Uterus (tissue), 4 donors: Measurements from ENCODE around the gene GPATCH2. TPM values are rescaled to one million over a fixed set of nuclear protein-coding genes. Genes with fewer than 3 reads are reported as not detected.

Source experiments
- DNase-seq, 2 donors: peaks; one replicate each; pipeline ENCODE4 v3.0.0-alpha.2; 2019 to 2020
- H3K27ac ChIP-seq, 2 donors: fragments of 200-600 bp; sonication (generic); 1 replicate in 1 of 2; 2 replicates in 1 of 2; pipeline ENCODE4 v1.5.1; 2016 to 2018
- H3K27me3 ChIP-seq, 2 donors: fragments of 200-600 bp; sonication (generic); one replicate each; pipeline ENCODE4 v1.5.1; 2018 to 2019; ENCODE audit warnings: control low read depth in 1 of 2
- H3K36me3 ChIP-seq, 2 donors: fragments of 200-600 bp; sonication (generic); one replicate each; pipeline ENCODE4 v1.5.1; 2019; ENCODE audit warnings: control low read depth in 1 of 2
- H3K4me1 ChIP-seq, 2 donors: fragments of 200-600 bp; sonication (generic); one replicate each; pipeline ENCODE4 v1.5.1; 2018 to 2019; ENCODE audit warnings: control low read depth in 1 of 2
- H3K4me3 ChIP-seq, 2 donors: fragments of 200-600 bp; sonication (generic); 1 replicate in 1 of 2; 2 replicates in 1 of 2; pipeline ENCODE4 v1.5.1; 2018 to 2019; ENCODE audit warnings: mild to moderate bottlenecking in 1 of 2
- H3K9me3 ChIP-seq, 2 donors: fragments of 200-600 bp; sonication (generic); one replicate each; pipeline ENCODE4 v1.5.1; 2019; ENCODE audit warnings: control low read depth in 1 of 2
- POLR2A ChIP-seq, 2 donors: fragments of 450-650 bp; IDR thresholded peaks; one replicate each; pipeline ENCODE4 v1.6.1; 2016; ENCODE audit warnings: antibody characterized with exemption in 2 of 2, mild to moderate bottlenecking in 1 of 2, moderate library complexity in 1 of 2
- intact Hi-C: fragments of 100-400 bp; cut with DNase I; formaldehyde crosslinking; loops from one replicate; pipeline ENCODE4 v1.15.1; 2023; ENCODE audit warnings: low total_unique reads
- total RNA-seq, 4 donors: library from RNA; depleted of rRNA in 3 of 4; stranded (reverse); fragments of >200 nt in 3 of 4; gene quantifications; one replicate each; pipeline versions ENCODE4 v1.1.0 to v1.2.4, GENCODE V29; 2014 to 2023
- TF ChIP-seq, protein P1 (sequence below), 4 experiments: fragments of 200-600 bp in 2 of 4; fragments of 450-650 bp in 2 of 4; sonication (generic) in 2 of 4; IDR thresholded peaks; one replicate each; pipeline ENCODE4 v1.5.1; 2016 to 2019; ENCODE audit warnings: antibody characterized with exemption in 4 of 4, mild to moderate bottlenecking in 2 of 4, moderate library complexity in 1 of 4
- donor health status: DM: yes; HTN: yes; CAD: no.

GPATCH2 gene
- total RNA-seq, 4 donors from 2014 or later = 13.1 to 50.3 (median 19.2) TPM

DNA sequence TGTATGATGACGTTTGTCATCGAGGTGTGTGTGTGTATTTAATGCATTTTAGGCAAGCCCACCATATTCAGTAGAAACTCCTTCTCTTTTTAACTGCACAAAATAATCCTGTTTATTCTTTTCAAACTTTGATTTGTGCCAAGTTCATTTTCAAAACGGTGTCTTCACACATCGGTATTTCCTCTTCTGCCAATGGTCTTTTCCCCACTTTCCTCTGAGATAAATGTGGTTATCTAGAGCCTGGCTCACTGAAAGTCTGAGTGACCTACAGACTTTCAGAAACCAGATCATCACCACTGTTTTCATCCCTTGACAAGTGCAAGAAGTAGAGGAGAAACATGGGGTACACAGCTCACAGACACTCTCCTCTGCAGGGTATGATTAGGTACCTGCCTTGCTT, 69.4 kb downstream of the GPATCH2 start:
- intact Hi-C loops = no loop called here
- no peak overlapping the region for H3K27ac ChIP-seq
- no peaks in the 10 kb centered on the region for H3K9me3 ChIP-seq
- TF ChIP-seq, protein P1, sequence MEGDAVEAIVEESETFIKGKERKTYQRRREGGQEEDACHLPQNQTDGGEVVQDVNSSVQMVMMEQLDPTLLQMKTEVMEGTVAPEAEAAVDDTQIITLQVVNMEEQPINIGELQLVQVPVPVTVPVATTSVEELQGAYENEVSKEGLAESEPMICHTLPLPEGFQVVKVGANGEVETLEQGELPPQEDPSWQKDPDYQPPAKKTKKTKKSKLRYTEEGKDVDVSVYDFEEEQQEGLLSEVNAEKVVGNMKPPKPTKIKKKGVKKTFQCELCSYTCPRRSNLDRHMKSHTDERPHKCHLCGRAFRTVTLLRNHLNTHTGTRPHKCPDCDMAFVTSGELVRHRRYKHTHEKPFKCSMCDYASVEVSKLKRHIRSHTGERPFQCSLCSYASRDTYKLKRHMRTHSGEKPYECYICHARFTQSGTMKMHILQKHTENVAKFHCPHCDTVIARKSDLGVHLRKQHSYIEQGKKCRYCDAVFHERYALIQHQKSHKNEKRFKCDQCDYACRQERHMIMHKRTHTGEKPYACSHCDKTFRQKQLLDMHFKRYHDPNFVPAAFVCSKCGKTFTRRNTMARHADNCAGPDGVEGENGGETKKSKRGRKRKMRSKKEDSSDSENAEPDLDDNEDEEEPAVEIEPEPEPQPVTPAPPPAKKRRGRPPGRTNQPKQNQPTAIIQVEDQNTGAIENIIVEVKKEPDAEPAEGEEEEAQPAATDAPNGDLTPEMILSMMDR (IDR thresholded peaks at IDR 0.05) = no peak
- TF ChIP-seq POLR2A (IDR thresholded peaks at IDR 0.05) = no peak
- no peak for DNase-seq
- H3K27me3 ChIP-seq = no peaks in the 10 kb centered on the region
- no peak overlapping the region for H3K4me3 ChIP-seq
- H3K4me1 ChIP-seq = no peaks in the 10 kb centered on the region
- no peaks in the 10 kb centered on the region for H3K36me3 ChIP-seq

GRCh38 chr1:217554849-217555248, 76.0 kb downstream of the GPATCH2 start:
- intact Hi-C loops = no loop called here
- Histone ChIP-seq H3K9me3 (no peaks in the 10 kb centered on the region), H3K27ac (no peak overlapping the region), H3K4me1 (no peaks in the 10 kb centered on the region), H3K4me3 (no peak overlapping the region), H3K36me3 (no peaks in the 10 kb centered on the region), H3K27me3 (no peaks in the 10 kb centered on the region)
- TF ChIP-seq, protein P1 (IDR thresholded peaks at IDR 0.05) = no peak
- no peak for TF ChIP-seq POLR2A (IDR thresholded peaks at IDR 0.05)
- DNase-seq = no peak

DNA sequence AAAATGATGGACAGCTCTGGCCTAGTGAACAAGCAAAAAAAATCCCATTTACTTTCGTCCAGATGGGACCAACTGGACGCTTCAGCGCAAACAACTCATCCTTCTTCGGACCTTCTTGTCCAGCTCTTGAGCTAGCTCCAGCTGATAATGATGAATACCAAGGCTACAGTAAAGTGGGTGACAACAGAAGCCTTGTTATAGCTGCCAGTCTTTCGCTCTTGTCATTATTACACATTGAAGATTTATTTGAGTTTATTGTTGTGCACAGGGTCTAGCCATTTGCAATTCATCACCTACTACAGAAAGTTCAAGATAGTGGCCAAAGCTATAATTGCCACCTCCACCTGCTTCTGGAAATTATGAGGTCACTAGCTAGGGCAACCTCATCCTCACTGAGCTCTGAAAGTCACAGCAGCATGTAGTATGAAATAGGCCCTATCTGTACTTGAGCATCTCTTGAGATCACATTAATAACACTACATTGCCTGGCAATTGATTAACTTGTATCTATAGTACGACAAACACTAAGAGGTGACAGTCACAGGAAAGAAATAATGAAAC, 76.9 kb downstream of the GPATCH2 start:
- no peaks in the 10 kb centered on the region for H3K27me3 ChIP-seq
- TF ChIP-seq POLR2A (IDR thresholded peaks at IDR 0.05) = no peak
- TF ChIP-seq, protein P1 (IDR thresholded peaks at IDR 0.05) = no peak
- intact Hi-C loops = no loop called here
- H3K4me1 ChIP-seq = no peaks in the 10 kb centered on the region
- no peaks in the 10 kb centered on the region for H3K9me3 ChIP-seq
- no peak for DNase-seq
- no peaks in the 10 kb centered on the region for H3K36me3 ChIP-seq
- H3K27ac ChIP-seq = no peak overlapping the region
- no peak overlapping the region for H3K4me3 ChIP-seq

DNA sequence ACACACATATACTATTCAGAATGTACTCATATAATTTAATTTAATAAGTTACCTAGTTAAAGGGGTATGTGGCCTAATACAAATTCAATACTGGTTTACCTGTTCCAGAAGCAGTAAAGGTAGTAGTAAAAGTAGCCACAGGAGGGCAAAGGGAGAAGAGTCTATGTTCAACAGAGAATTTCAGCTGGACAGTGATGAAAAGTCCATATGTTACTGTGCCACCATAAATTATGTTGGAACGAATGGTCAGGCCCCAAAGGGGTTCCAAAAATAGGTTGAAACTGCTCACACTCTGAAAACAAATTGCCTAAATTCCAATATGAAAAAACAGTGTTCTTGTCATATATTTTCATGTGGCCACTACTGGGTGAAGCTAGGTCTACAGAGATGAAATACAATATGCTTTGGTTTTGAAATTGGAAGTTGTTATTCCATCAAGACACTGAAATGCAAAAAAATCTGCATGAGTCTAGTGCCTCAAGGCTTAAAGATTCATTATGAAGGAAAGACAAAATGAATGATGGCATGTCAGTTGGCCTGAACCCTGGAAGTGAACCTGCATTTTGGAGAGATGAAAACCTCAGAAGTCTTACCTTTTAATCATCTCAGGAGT, 78.4 kb downstream of the GPATCH2 start:
- no peak for DNase-seq
- intact Hi-C loops = no loop called here
- H3K27ac ChIP-seq = no peak overlapping the region
- no peaks in the 10 kb centered on the region for H3K9me3 ChIP-seq
- H3K4me1 ChIP-seq = no peaks in the 10 kb centered on the region
- no peaks in the 10 kb centered on the region for H3K27me3 ChIP-seq
- no peaks in the 10 kb centered on the region for H3K36me3 ChIP-seq
- no peak overlapping the region for H3K4me3 ChIP-seq
- TF ChIP-seq, protein P1 (IDR thresholded peaks at IDR 0.05) = no peak
- no peak for TF ChIP-seq POLR2A (IDR thresholded peaks at IDR 0.05)

DNA sequence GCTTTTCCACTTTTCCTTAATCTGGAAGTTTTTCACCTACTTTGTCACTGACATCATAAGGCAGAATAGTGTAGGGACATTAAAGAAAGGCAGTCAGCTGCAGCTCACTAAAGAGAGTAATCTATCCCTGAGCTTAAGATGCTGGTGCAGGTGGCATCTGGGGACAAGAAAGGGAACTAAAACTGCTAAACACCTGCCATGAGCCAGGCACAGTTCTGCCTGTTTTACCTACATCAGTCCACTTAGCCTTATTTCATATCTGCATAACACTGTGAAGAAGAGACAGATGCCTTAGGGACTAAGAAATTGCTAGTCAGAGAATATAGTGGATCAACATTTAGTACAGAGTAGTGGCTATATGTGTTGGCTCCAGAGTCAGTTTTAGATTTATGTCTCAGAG, 88.1 kb downstream of the GPATCH2 start:
- intact Hi-C loops = no loop called here
- TF ChIP-seq POLR2A (IDR thresholded peaks at IDR 0.05) = no peak
- TF ChIP-seq, protein P1 (IDR thresholded peaks at IDR 0.05) = no peak
- DNase-seq = no peak

More for the DNA sequence above, 88.1 kb downstream of the GPATCH2 start:
- Histone ChIP-seq H3K4me3 (no peak overlapping the region), H3K27ac (no peak overlapping the region), H3K27me3 (no peaks in the 10 kb centered on the region), H3K36me3 (no peaks in the 10 kb centered on the region), H3K4me1 (no peaks in the 10 kb centered on the region), H3K9me3 (no peaks in the 10 kb centered on the region)
